GM19468 (cell line): ENCODE measurements around the gene ZFAND5.

Experiments used
- ATAC-seq: cut with Tn5 transposase; IDR thresholded peaks from one replicate; pipeline ENCODE4 v1.9.1; 2021; ENCODE audit warnings: mild to moderate bottlenecking, moderate library complexity, moderate number of reproducible peaks; ENCODE audit not compliant: unreplicated experiment; ENCODE audit errors: extremely low read depth

The ZFAND5 gene

DNA sequence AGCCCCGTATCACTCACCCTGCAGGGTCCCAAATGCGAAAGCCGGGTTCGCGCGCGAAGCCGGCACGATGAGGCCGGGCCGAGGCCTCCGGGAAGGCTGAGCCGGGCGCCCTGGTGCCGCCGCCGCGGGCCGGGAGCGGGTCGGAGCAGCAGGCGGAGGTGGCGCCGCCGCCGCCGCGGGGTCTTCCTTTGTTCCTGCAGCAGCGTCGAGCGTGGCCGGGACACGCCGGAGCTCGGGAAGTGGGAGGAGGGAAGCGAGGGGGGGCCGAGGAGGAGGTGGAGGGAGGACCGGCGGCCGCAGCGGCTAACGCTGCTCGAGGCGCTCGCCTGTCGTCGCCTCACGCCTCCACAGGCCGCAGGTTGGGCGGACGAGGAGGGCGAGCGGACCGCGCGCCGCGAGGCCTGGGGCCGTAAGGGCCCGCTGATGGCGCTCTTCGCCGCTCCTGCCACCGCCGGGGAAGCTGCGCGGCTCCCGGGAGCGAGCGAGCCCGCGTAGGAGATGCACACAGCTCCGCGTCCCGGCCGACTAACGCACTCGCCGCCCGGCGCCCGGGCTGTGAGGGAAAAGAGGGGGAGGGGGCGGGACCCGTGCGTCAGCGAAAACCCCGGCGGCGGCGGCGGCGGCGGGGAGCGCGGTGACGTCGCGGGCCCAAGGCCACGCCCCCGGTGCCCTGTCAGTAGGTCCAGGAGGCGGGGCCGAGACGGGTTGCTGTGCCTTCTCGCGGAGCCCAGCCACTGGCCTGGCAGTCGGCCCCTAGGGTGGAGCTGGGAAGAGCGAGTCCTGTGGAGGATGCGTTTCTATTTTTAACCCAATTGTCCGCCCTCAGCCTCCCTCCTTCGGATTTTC, at the start of gene ZFAND5:
Gene ZFAND5, minus strand, starts transcription at position 530 of the 846 bp plus-strand sequence. CDS start 4,430 bp downstream, outside the sequence.
- peak; percentile 78 for ATAC-seq

DNA sequence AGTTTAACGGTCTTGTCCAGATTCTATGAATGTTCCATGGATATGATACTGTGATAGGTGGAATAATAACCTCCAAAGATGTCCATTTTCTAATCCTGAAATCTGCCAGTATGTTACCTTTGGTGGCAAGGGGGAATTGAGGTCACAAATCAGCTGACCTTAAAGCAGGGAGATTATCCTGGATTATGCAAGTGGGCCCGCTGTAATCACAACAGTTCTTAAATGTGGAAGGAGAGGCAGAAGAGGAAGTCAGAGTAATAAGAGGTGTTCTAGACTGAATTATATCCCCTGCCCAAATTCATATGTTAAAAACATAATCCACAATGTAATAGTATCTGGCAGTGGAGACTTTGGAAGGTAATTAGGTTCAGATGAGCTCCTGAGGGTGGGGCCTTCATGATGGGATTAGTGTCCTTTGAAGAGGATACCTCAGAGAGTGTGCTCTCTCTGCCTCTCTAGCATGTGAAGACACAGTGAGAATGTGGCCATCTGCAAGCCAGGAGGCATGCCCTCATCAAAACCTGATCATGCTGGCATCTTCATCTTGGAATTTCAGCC, 47.6 kb upstream of the ZFAND5 start:
- ATAC-seq = no peak

DNA sequence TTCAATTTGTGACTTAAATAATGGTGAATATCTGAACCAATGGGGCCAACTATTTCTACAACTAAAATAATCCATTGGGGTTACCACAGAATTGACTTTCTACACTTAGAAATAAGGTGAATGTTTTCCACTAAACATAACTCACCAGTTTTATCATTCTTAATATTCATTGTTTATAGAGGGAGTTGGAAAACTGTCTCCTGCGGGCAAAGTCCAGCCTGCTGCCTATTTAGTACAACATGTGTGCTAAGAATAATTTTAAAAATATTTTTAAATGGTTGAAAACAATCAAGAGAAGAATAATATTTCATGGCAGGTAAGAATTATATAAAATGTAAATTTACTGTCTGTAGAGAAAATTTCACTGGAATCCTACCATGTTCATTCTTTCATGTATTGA, 45.2 kb upstream of the ZFAND5 start:
- no peak for ATAC-seq

GRCh38 chr9:72407114-72407513, 42.1 kb upstream of the ZFAND5 start:
- ATAC-seq = no peak

GRCh38 chr9:72402744-72403143, 37.7 kb upstream of the ZFAND5 start:
- ATAC-seq = no peak

GRCh38 chr9:72401396-72401795, 36.4 kb upstream of the ZFAND5 start:
- ATAC-seq = no peak

DNA sequence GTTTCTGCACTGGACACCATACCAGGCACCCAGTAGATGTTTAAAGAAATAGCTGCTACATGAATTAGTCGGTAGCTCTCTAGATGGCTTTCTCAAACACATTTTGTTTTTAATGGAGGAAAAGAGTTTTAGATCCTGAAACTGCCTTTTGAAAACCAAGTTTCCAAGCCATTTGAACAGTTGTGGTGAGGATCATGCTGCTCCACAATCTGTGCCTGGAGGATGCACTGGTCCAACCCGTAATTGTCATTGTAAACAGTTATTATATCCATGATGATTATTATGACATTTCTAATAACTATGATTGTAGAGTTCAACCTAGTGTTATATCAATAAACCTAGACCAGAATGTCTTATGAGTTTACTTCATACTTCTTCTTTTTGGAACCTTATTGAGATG, 35.9 kb upstream of the ZFAND5 start:
- ATAC-seq = no peak

GRCh38 chr9:72399391-72399790, 34.4 kb upstream of the ZFAND5 start:
- ATAC-seq = no peak

- no peak for ATAC-seq
These were observed 31.5 kb upstream of the ZFAND5 start for GRCh38 chr9:72396247-72397091.

GRCh38 chr9:72394066-72394465, 29.1 kb upstream of the ZFAND5 start:
- no peak for ATAC-seq

DNA sequence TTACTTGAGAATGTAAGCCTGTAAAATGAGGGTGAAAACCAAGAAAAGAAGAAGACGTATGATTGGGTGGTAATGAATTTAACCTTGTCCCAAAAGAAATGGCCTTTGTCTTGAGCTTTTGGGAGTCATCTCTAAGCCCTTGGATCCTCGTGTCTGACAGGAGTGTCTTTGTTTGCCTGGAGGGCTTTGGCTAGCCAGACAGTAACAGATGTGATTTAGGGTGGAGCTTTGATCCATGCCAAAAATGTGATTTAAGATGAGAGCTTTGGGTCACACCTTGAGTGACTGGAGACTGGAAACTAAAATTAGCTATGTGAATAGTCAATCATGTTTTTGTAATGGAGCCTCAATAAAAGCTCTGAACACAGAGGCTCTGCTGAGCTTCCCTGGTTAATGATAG, 25.9 kb upstream of the ZFAND5 start:
- ATAC-seq = no peak

- ATAC-seq = no peak
These were observed 21.2 kb upstream of the ZFAND5 start for GRCh38 chr9:72386186-72386585.

DNA sequence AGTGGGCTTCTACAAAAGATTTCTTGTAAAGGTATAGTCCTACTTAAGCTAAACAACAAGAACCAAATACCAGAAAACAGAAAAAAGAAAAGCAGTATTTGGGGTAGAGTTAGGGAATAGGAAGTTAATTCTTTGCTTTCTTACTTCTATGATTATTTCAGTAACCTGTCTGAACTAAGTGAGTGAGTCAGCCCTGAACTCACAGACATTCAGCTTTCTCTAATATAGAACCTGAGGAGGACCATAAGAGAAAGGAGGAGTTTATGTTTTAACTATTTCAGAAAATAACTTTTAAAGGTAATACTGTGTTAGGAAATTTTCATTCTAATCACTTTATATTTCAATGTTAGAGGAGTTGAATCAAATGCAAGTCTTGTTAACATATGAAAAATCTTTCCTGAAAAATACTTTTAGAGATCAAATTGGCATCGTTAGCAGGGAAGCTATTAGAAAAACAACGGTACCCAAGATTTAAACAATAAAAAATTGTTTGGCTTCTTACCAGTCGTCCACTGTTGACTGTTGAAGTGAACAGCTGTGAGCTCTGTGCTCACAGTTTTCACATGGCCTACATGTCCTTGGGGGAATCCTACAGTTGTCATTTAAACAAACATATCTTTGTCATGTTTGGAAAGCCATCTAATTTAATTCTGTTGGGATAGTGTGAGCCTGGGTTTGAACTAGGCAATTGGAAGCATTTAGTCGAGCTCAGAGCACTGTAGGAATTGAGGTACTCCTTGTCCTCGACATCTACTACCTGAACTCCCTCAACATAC, 19.9 kb upstream of the ZFAND5 start:
- no peak for ATAC-seq

- no peak for ATAC-seq
These were observed 19.1 kb upstream of the ZFAND5 start for GRCh38 chr9:72383978-72384709.

GRCh38 chr9:72382405-72382804, 17.4 kb upstream of the ZFAND5 start:
- ATAC-seq = no peak

DNA sequence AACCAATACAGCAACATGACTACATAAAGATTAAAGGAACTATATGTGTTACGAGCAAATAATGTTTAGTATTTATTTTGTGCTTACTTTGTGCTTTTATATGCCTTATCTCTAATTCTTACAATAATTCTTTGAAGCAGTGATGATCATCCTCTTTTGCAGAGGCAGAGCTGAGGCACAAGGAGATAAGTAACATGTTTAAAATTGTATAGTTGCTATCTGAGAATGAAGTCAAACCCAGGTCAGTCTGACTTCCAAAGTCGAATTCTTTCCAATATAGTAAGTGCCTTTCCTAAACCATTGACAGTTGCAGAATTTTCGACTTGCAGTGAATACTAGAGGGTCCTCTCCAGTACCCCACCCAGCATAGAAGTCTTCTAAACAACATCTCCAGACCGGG, 12.0 kb upstream of the ZFAND5 start:
- ATAC-seq = no peak

GRCh38 chr9:72371151-72371550, 6.1 kb upstream of the ZFAND5 start:
- no peak for ATAC-seq

- peak; percentile 14 for ATAC-seq
These were observed 683 bp upstream of the ZFAND5 start for GRCh38 chr9:72365525-72366256.
